Activated naive CD8-positive, alpha-beta T cell (primary cell): ENCODE measurements around the gene BAZ1A.
A peak's percentile ranks its signal among the peaks of the same experiment; 100 is the strongest.

Experiments used
- H3K27ac Mint-ChIP-seq: one replicate; pipeline ENCODE4 v1.8.0; 2021; ENCODE audit warnings: mixed read lengths
- H3K27me3 Mint-ChIP-seq: one replicate; pipeline ENCODE4 v1.8.0; 2021; ENCODE audit warnings: mixed read lengths
- H3K36me3 Mint-ChIP-seq: one replicate; pipeline ENCODE4 v1.8.0; 2021; ENCODE audit warnings: mixed read lengths
- H3K4me1 Mint-ChIP-seq: one replicate; pipeline ENCODE4 v1.8.0; 2021; ENCODE audit warnings: low read depth, mixed read lengths
- H3K4me3 Mint-ChIP-seq: one replicate; pipeline ENCODE4 v1.8.0; 2021; ENCODE audit warnings: mild to moderate bottlenecking, mixed read lengths
- H3K9me3 Mint-ChIP-seq: one replicate; pipeline ENCODE4 v1.8.0; 2021; ENCODE audit warnings: low read depth, mixed read lengths

BAZ1A gene

DNA sequence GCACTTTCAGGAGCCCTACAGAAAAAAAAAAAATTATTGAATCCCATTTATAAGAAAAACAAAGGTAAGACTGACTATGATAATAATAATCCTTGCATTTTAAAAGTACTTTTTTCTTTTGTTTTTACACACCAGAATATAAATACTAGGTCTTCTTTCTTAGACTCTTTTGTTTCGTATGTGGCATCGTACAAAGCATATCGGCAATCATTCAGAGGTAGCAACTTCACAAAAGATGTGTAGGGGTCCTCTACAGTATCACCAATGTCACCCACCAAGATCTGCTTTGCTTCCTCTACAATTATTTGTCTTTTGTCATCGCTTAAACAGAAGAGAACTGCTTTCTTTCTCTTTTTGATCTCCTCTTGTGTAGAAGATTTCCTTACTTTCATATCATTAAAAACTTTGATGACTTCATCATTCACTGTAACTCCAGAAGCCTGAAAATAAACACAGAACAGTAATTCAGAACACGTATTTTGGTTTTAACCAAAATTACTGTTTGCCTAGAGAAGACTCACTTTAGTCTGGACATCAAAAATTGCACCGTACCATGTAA, 162.0 kb downstream of the BAZ1A start:
- peaks cover 1% of the 10 kb centered on the region for H3K27me3 Mint-ChIP-seq
- peaks cover 38% of the 10 kb centered on the region for H3K4me1 Mint-ChIP-seq
- peak overlapping the region; percentile 95 for H3K4me3 Mint-ChIP-seq
- no peaks in the 10 kb centered on the region for H3K9me3 Mint-ChIP-seq
- peaks cover 7% of the 10 kb centered on the region for H3K36me3 Mint-ChIP-seq
- peak overlapping the region; percentile 94 for H3K27ac Mint-ChIP-seq

- Mint-ChIP-seq H3K36me3 (peaks cover 7% of the 10 kb centered on the region), H3K4me1 (peaks cover 38% of the 10 kb centered on the region), H3K27me3 (no peaks in the 10 kb centered on the region), H3K9me3 (no peaks in the 10 kb centered on the region), H3K4me3 (peak overlapping the region; percentile 6), H3K27ac (no peak overlapping the region)
Observed at GRCh38 chr14:34711796-34712712, 163.1 kb downstream of the BAZ1A start.

DNA sequence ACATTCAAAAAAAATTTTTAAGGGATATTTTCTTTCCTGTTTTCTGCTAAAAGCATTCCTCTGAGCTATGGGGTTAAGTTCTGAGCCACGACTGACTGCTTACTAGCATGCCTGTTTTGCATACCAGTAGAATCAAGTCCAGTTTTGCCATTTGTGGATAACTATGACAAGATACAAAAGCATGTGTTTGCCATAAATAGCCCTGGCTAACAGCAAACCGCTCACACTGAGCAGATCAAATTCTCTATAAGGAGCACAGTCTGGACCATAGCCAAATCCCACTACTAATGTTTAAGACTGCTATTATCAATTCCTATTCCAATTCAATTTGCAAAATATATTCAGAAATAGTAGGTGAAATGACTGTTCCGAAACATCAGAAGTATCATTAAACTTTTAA, 164.0 kb downstream of the BAZ1A start:
- H3K4me3 Mint-ChIP-seq: no peak overlapping the region
- no peaks in the 10 kb centered on the region for H3K9me3 Mint-ChIP-seq
- H3K27me3 Mint-ChIP-seq: no peaks in the 10 kb centered on the region
- H3K36me3 Mint-ChIP-seq: peaks cover 7% of the 10 kb centered on the region
- H3K27ac Mint-ChIP-seq: no peak overlapping the region
- H3K4me1 Mint-ChIP-seq: peaks cover 38% of the 10 kb centered on the region

DNA sequence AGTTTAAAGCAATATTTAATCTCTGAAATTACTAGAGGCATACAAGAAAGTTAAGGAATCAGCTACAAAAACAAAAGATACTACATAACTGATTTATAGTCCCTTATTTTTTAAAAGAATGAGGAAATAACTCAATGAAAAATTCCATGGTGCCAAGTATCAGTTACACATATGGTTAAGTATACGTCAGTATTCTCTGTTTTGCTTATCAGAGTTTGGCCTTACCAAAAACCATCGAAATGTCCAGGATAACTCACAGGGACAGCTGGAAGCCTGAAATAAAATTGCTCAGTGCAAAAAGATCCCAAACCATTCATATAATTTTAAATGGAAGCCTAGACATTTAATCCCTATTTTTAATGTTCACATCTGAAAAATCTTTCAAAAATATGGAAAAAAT, 164.4 kb downstream of the BAZ1A start:
- Mint-ChIP-seq H3K4me3 (no peak overlapping the region), H3K27me3 (no peaks in the 10 kb centered on the region), H3K4me1 (peaks cover 35% of the 10 kb centered on the region), H3K9me3 (no peaks in the 10 kb centered on the region), H3K36me3 (peaks cover 7% of the 10 kb centered on the region), H3K27ac (no peak overlapping the region)

GRCh38 chr14:34710006-34710405, 165.2 kb downstream of the BAZ1A start:
- Mint-ChIP-seq H3K4me3 (no peak overlapping the region), H3K36me3 (peaks cover 7% of the 10 kb centered on the region), H3K27me3 (no peaks in the 10 kb centered on the region), H3K27ac (no peak overlapping the region), H3K4me1 (peaks cover 29% of the 10 kb centered on the region), H3K9me3 (no peaks in the 10 kb centered on the region)

DNA sequence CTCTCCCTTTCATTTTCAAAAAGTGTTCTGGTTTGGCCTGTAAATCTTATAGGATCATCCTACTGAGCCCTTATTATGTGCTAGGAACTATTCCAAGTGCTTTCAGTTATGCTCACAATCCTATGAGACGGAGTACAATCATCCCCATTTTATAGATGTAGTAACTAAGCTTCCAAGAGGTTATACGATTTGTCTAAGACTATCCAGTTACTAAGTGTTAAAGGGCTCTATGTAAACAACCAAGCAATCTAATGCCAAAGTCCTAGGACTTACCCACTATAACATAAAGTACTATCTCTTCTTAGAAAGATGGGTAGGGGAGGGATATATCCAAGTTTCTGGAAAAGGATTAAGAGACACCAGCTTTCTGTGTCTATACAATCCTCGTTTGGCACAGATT, 167.4 kb downstream of the BAZ1A start:
- H3K27ac Mint-ChIP-seq: no peak overlapping the region
- H3K27me3 Mint-ChIP-seq: no peaks in the 10 kb centered on the region
- H3K4me1 Mint-ChIP-seq: peaks cover 15% of the 10 kb centered on the region
- H3K36me3 Mint-ChIP-seq: peaks cover 2% of the 10 kb centered on the region
- no peaks in the 10 kb centered on the region for H3K9me3 Mint-ChIP-seq
- H3K4me3 Mint-ChIP-seq: no peak overlapping the region
